Stimulated activated CD8-positive, alpha-beta memory T cell treated with anti-CD3 and anti-CD28 coated beads, Interleukin-15, amount 100 ng/mL, for 24 hours (primary cell): ENCODE measurements around the gene OOEP.
"Not testable (repeated sequence)": the region's sequence is repeated elsewhere in the genome, so short reads cannot be mapped to it uniquely, and the experiment has no call there.

ENCODE experiments used
- DNase-seq: peaks from one replicate; pipeline ENCODE4 v3.0.0-alpha.2; 2020; ENCODE audit warnings: low read depth

The OOEP gene

GRCh38 chr6:73369563-73369962 lies at the start of gene OOEP:
OOEP (minus strand) TSS chr6:73369897; CDS start chr6:73369792, 105 bp downstream.
- DNase-seq = no peak

GRCh38 chr6:73418081-73418741 lies 48.5 kb upstream of the OOEP start:
- DNase-seq = no peak

- no peak for DNase-seq
These were observed 43.4 kb upstream of the OOEP start for GRCh38 chr6:73413102-73413501.

- DNase-seq = no peak
These were observed 39.7 kb upstream of the OOEP start for GRCh38 chr6:73409395-73409794.

- DNase-seq = no peak
These were observed 31.0 kb upstream of the OOEP start for GRCh38 chr6:73400656-73401055.

GRCh38 chr6:73395875-73396274 lies 26.2 kb upstream of the OOEP start:
- DNase-seq = no peak

GRCh38 chr6:73394577-73395354 lies 25.1 kb upstream of the OOEP start, which contains the start of gene DDX43:
DDX43 (plus strand) TSS chr6:73394828; CDS start chr6:73394906, 78 bp downstream.
- no peak for DNase-seq

- no peak for DNase-seq
These were observed 23.6 kb upstream of the OOEP start for GRCh38 chr6:73393278-73393677.

- not testable (repeated sequence) for DNase-seq
These were observed 22.5 kb upstream of the OOEP start for GRCh38 chr6:73392188-73392587.

- no peak for DNase-seq
These were observed 22.0 kb upstream of the OOEP start for GRCh38 chr6:73391675-73392074.

- no peak for DNase-seq
These were observed 20.2 kb upstream of the OOEP start for GRCh38 chr6:73389854-73390253.

- DNase-seq = peak; percentile 13
These were observed 19.3 kb upstream of the OOEP start for GRCh38 chr6:73388800-73389512.

- DNase-seq = no peak
These were observed 18.7 kb upstream of the OOEP start for GRCh38 chr6:73388433-73388799.

GRCh38 chr6:73382462-73383113 lies 12.9 kb upstream of the OOEP start:
- DNase-seq = no peak

- DNase-seq = not testable (repeated sequence)
These were observed 11.8 kb upstream of the OOEP start for GRCh38 chr6:73381531-73381930.

GRCh38 chr6:73377225-73377624 lies 7.5 kb upstream of the OOEP start:
- no peak for DNase-seq

GRCh38 chr6:73375216-73375615 lies 5.5 kb upstream of the OOEP start:
- DNase-seq = no peak

GRCh38 chr6:73372516-73372915 lies 2.8 kb upstream of the OOEP start:
- no peak for DNase-seq

GRCh38 chr6:73371984-73372383 lies 2.3 kb upstream of the OOEP start:
- DNase-seq = no peak

GRCh38 chr6:73369157-73369556 lies 540 bp downstream of the OOEP start:
- no peak for DNase-seq

- no peak for DNase-seq
These were observed 1.0 kb downstream of the OOEP start for GRCh38 chr6:73368675-73369074.

GRCh38 chr6:73367761-73368355 lies 1.8 kb downstream of the OOEP start:
- DNase-seq = no peak
